T-helper 2 cell treated with Interferon-gamma antibody and Interleukin-4, amounts not matched to agents 5 μg/mL and 100 μg/mL, for 36 hours (primary cell): ENCODE data around the gene GPSM1.

Experiments used
- DNase-seq: peaks from one replicate; pipeline ENCODE4 v3.0.0; 2021; ENCODE audit warnings: low spot score
- H3K27ac Mint-ChIP-seq: one replicate; pipeline ENCODE4 v1.8.0; 2021; ENCODE audit warnings: mild to moderate bottlenecking, mixed read lengths
- H3K27me3 Mint-ChIP-seq: one replicate; pipeline ENCODE4 v1.8.0; 2021; ENCODE audit warnings: low read depth, mixed read lengths
- H3K36me3 Mint-ChIP-seq: one replicate; pipeline ENCODE4 v1.8.0; 2021; ENCODE audit warnings: low read depth, mixed read lengths
- H3K4me1 Mint-ChIP-seq: one replicate; pipeline ENCODE4 v1.8.0; 2021; ENCODE audit warnings: low read depth, mixed read lengths
- H3K4me3 Mint-ChIP-seq: one replicate; pipeline ENCODE4 v1.8.0; 2022; ENCODE audit warnings: mild to moderate bottlenecking, moderate library complexity, mixed read lengths
- H3K9me3 Mint-ChIP-seq: one replicate; pipeline ENCODE4 v1.8.0; 2021; ENCODE audit warnings: mixed read lengths

Gene GPSM1

GRCh38 chr9:136332482-136332983, 5.2 kb downstream of the GPSM1 start:
- H3K4me3 Mint-ChIP-seq: no peak overlapping the region
- no peak overlapping the region for H3K27ac Mint-ChIP-seq
- H3K36me3 Mint-ChIP-seq: no peaks in the 10 kb centered on the region
- peaks cover 3% of the 10 kb centered on the region for H3K4me1 Mint-ChIP-seq
- H3K27me3 Mint-ChIP-seq: no peaks in the 10 kb centered on the region
- DNase-seq: no peak
- H3K9me3 Mint-ChIP-seq: no peaks in the 10 kb centered on the region

- DNase-seq: no peak
- Mint-ChIP-seq H3K27me3 (no peaks in the 10 kb centered on the region), H3K9me3 (no peaks in the 10 kb centered on the region), H3K4me3 (no peak overlapping the region), H3K27ac (no peak overlapping the region), H3K36me3 (no peaks in the 10 kb centered on the region), H3K4me1 (peaks cover 3% of the 10 kb centered on the region)
Observed at GRCh38 chr9:136333045-136333444, 5.7 kb downstream of the GPSM1 start.

GRCh38 chr9:136333486-136333885, 6.1 kb downstream of the GPSM1 start:
- no peaks in the 10 kb centered on the region for H3K9me3 Mint-ChIP-seq
- no peak for DNase-seq
- no peak overlapping the region for H3K27ac Mint-ChIP-seq
- no peak overlapping the region for H3K4me3 Mint-ChIP-seq
- peaks cover 3% of the 10 kb centered on the region for H3K4me1 Mint-ChIP-seq
- no peaks in the 10 kb centered on the region for H3K27me3 Mint-ChIP-seq
- no peaks in the 10 kb centered on the region for H3K36me3 Mint-ChIP-seq

- Mint-ChIP-seq H3K4me3 (no peak overlapping the region), H3K9me3 (no peaks in the 10 kb centered on the region), H3K36me3 (no peaks in the 10 kb centered on the region), H3K27ac (no peak overlapping the region), H3K4me1 (no peaks in the 10 kb centered on the region), H3K27me3 (no peaks in the 10 kb centered on the region)
- no peak for DNase-seq
Observed at GRCh38 chr9:136334541-136334940, 7.2 kb downstream of the GPSM1 start.

GRCh38 chr9:136335296-136336155, 8.2 kb downstream of the GPSM1 start:
- Mint-ChIP-seq H3K9me3 (no peaks in the 10 kb centered on the region), H3K36me3 (no peaks in the 10 kb centered on the region), H3K4me3 (no peak overlapping the region), H3K4me1 (no peaks in the 10 kb centered on the region), H3K27ac (no peak overlapping the region), H3K27me3 (no peaks in the 10 kb centered on the region)
- no peak for DNase-seq

GRCh38 chr9:136336156-136336870, 9.0 kb downstream of the GPSM1 start:
- H3K27ac Mint-ChIP-seq: no peak overlapping the region
- H3K27me3 Mint-ChIP-seq: no peaks in the 10 kb centered on the region
- H3K9me3 Mint-ChIP-seq: no peaks in the 10 kb centered on the region
- no peak for DNase-seq
- H3K4me1 Mint-ChIP-seq: no peaks in the 10 kb centered on the region
- no peaks in the 10 kb centered on the region for H3K36me3 Mint-ChIP-seq
- no peak overlapping the region for H3K4me3 Mint-ChIP-seq

- no peaks in the 10 kb centered on the region for H3K4me1 Mint-ChIP-seq
- H3K36me3 Mint-ChIP-seq: no peaks in the 10 kb centered on the region
- no peaks in the 10 kb centered on the region for H3K9me3 Mint-ChIP-seq
- no peak overlapping the region for H3K27ac Mint-ChIP-seq
- no peaks in the 10 kb centered on the region for H3K27me3 Mint-ChIP-seq
- no peak overlapping the region for H3K4me3 Mint-ChIP-seq
- DNase-seq: no peak
Observed at GRCh38 chr9:136336881-136337280, 9.5 kb downstream of the GPSM1 start.

- no peaks in the 10 kb centered on the region for H3K9me3 Mint-ChIP-seq
- H3K4me3 Mint-ChIP-seq: no peak overlapping the region
- H3K27me3 Mint-ChIP-seq: no peaks in the 10 kb centered on the region
- H3K4me1 Mint-ChIP-seq: no peaks in the 10 kb centered on the region
- no peaks in the 10 kb centered on the region for H3K36me3 Mint-ChIP-seq
- no peak overlapping the region for H3K27ac Mint-ChIP-seq
- DNase-seq: no peak
Observed at GRCh38 chr9:136337416-136338395, 10.4 kb downstream of the GPSM1 start.

GRCh38 chr9:136338511-136338910, 11.2 kb downstream of the GPSM1 start:
- H3K36me3 Mint-ChIP-seq: no peaks in the 10 kb centered on the region
- H3K4me1 Mint-ChIP-seq: no peaks in the 10 kb centered on the region
- no peak overlapping the region for H3K27ac Mint-ChIP-seq
- H3K9me3 Mint-ChIP-seq: no peaks in the 10 kb centered on the region
- no peak overlapping the region for H3K4me3 Mint-ChIP-seq
- DNase-seq: no peak
- no peaks in the 10 kb centered on the region for H3K27me3 Mint-ChIP-seq

- Mint-ChIP-seq H3K4me3 (no peak overlapping the region), H3K4me1 (no peaks in the 10 kb centered on the region), H3K27me3 (no peaks in the 10 kb centered on the region), H3K36me3 (no peaks in the 10 kb centered on the region), H3K9me3 (no peaks in the 10 kb centered on the region), H3K27ac (no peak overlapping the region)
- no peak for DNase-seq
Observed at GRCh38 chr9:136339173-136339957, 12.0 kb downstream of the GPSM1 start.

GRCh38 chr9:136339958-136340310, 12.6 kb downstream of the GPSM1 start:
- H3K27me3 Mint-ChIP-seq: no peaks in the 10 kb centered on the region
- H3K4me1 Mint-ChIP-seq: no peaks in the 10 kb centered on the region
- H3K36me3 Mint-ChIP-seq: no peaks in the 10 kb centered on the region
- no peak overlapping the region for H3K27ac Mint-ChIP-seq
- no peaks in the 10 kb centered on the region for H3K9me3 Mint-ChIP-seq
- no peak overlapping the region for H3K4me3 Mint-ChIP-seq
- DNase-seq: no peak

- no peaks in the 10 kb centered on the region for H3K4me1 Mint-ChIP-seq
- no peak overlapping the region for H3K4me3 Mint-ChIP-seq
- H3K27ac Mint-ChIP-seq: no peak overlapping the region
- no peaks in the 10 kb centered on the region for H3K27me3 Mint-ChIP-seq
- no peaks in the 10 kb centered on the region for H3K9me3 Mint-ChIP-seq
- H3K36me3 Mint-ChIP-seq: no peaks in the 10 kb centered on the region
- DNase-seq: no peak
Observed at GRCh38 chr9:136340356-136341041, 13.2 kb downstream of the GPSM1 start.
